CD4-positive, alpha-beta T cell treated with Interleukin-4 for 1 hour (primary cell): ENCODE measurements around the gene OMA1.

ENCODE experiments used
- DNase-seq, 2 donors: peaks; one replicate each; pipeline ENCODE4 v3.0.0-alpha.2; 2020 to 2022

The OMA1 gene

DNA sequence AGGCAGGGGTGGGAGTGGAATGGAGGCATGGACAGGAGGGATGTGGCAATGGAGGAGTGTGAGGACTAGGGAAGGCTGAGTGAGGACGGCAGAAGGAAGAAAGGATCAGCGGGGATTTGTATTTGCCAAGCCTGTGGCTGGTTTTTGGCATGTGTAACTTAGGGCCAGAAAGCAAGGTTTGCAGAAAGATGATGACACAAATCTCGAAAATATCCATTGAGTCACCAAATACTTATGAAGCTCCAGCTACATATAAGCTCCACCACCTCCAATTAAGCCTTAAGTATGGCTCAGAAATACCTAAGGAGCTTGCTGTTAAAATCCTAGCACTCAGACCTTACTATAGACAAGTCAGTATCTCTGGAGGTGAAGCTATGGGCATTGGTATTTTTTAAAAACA is 90.1 kb downstream of the OMA1 start:
- no peak for DNase-seq

- no peak for DNase-seq
Measured at GRCh38 chr1:58454807-58455206, 91.7 kb downstream of the OMA1 start.

DNA sequence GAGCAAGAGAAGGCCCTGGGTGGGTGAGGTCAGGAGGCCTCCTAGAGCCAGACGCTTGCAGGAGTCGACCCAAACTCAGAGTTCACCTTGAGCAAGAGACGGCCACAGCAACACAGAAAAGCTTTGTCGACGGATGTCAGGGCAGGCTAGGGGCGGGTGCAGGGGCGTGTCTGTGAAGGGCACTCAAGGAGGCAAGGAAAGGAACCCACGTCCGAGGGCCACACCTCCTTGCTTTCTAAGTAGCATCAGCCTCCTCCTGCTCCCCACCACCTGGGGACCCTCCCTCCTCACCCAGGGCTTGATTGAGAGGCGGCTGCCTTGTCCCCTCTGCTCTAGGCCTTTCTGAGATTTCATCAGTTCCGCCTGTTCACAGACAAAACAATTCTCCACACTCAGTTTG is 92.1 kb downstream of the OMA1 start:
- DNase-seq, result no peak

GRCh38 chr1:58451560-58452191 is 94.8 kb downstream of the OMA1 start:
- no peak for DNase-seq

- DNase-seq, result no peak
Measured at GRCh38 chr1:58447886-58448285, 98.6 kb downstream of the OMA1 start.

DNA sequence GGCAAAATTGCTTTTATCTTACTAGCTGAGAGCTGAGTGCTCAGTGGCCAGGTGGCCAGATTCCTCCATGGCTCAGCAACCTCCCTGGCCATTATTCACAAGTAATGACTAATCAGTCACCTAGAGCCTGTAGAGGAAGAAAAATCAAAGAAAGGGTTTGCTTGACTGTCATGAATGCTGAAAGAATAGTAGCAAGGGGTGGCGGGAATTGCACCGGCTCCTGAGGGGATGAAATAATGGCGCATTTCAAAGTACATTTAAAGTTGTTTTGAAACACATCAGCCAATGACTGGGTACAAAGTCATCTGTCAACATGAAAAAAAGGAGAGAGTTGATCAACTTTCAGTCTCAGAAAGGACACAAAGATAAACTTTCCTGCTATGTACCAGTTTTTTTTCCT is 99.5 kb downstream of the OMA1 start:
- DNase-seq, result no peak

DNA sequence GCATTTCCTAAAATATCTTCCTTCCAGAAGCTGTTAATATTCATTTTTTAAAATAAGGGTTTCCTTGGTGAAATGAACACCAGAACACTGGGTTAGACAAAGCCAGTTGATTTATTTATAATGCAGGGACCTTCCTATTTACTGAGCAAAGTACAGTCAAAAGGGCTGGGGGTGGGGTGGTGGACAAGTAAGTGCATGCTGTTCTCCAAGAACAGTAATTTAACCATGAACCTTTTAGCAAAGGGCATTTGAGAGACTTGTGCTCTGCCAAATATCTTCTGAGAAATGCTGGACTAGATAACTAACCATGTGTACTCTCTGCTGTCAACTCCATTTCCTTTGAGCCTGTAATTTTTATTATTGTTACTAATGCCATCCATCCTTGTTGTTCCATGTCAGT is 100.2 kb downstream of the OMA1 start:
- no peak for DNase-seq

DNA sequence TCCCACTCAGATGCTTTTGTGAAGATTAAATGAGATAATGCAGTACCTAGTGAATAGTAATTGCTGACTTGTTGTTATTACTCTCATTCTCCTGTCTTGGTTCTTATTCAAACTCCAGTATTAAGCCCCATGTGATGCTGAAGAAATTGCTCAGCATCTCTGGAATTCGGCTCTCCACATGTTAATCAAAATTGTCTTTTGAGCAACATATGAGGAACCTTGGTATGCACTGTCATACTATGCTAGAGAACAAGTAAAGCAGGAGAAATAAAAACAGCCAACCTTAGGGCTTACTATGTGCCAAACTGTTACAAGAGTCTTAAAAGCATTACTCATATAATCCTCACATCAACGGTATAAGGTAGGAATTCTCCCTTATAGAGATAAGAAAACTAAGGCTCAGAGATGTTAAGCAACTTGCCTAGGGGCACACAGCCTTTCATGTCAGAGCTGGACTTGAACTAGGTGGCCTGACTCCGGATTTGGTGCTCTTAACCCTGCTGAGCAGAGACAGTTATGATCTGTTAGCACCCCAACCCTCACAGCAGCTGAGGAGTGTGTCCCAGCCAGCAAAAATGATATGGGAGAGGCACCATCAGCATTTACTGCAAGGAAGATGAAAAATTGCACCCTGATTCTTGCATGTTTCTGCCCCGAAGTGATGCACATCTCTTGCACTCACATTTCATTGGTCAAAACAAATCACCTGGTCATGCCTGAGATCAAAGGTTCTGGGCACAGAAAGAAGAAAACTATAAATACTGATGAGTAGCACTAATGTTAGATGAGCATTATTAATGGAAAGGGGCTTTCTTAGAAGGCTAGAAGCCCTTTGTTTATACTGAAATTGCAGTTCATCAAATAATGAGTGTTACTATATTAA is 102.3 kb downstream of the OMA1 start:
- DNase-seq, result no peak

- no peak for DNase-seq
Measured at GRCh38 chr1:58442114-58442513, 104.4 kb downstream of the OMA1 start.

DNA sequence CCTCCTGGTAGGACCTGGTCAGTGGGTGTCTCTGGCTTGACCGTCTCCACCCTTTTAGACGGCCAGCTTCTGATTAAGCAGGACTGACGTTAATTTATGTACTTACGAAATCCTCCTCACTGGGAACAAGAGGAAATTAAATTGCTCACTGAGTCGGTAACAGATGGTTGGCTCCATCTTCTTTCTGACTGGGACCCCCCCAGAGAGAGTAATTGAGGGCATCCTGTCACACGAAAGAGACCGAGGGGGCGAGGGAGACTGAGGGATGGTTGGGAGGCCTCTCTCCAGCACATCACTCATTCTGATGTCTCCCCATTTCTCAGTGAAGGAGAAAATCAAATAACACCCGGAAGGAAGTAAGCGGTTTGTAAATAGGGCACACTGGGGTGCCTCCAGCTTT is 104.8 kb downstream of the OMA1 start:
- DNase-seq, result no peak

GRCh38 chr1:58440696-58441095 is 105.8 kb downstream of the OMA1 start:
- DNase-seq, result no peak

- DNase-seq, result no peak
Measured at GRCh38 chr1:58439946-58440345, 106.6 kb downstream of the OMA1 start.

DNA sequence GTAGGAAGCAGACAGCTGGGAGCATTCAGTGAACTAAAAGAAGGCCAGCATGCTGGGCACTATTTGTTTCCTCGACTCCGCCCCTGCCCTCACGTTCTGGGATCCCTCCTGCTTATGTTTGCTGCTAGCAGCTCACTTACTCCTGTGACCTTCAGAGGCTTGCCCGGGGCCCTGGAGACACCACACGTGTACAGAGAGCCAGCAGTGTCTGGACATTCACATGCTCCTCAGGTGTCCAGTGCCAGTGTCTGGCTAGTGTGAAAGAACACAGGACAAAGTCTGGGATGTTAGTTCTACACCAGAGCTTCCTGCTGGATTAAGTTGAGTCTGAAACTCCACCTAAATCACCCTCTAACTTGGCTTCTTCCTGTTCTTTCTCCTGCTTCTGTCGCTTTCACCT is 108.1 kb downstream of the OMA1 start:
- no peak for DNase-seq

- DNase-seq, result no peak
Measured at GRCh38 chr1:58437623-58438022, 108.9 kb downstream of the OMA1 start.

DNA sequence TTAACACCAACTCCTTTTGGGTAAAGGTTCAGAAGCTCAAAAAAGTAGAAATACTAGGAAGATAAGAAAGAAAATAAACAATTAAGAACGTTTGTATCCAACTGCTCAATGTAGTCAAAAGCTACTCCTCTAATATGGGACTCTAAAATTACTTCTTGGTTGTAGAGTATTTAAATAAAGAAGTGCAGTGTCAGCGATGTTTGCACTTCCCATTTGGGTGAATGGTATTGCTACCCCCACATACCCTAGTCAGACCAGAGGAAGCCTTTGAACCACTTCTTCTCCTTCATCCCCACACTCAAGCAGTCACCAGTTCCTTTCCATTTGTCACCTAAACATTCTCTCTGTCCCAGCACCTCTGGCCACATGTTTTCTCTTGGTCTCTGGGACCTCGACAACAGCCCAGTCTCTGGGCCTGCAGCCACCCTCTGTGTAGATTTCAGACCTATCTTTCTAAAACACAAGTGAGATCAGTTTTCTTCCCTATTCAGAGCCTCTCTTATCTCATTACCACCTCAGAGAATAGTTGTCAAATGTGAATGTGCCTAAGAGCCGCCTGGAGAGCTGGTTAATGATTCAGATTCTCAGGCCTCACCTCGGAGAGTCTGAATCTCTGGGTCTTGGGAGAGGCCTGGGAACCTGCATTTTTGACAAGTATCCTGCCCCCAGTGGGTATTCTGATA is 109.8 kb downstream of the OMA1 start:
- DNase-seq, result no peak

DNA sequence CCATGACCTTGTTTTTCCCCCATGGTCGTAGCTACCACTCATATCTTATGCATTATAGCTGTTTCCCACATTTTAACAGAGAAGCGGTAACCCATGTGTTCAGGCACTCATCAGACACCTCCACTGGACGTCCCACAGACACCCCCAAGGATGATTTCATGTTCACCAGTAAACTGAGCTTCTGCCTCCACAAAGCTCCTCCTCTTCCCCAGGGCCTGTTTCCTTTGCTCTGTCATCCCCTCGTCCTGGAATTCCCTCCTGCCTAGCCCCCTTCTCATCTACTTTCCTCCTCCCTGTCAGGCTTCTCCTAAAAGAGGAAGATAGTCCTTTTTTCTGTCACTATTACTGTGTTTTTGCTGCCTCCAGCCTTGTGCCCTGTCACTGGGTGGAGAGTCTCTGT is 111.2 kb downstream of the OMA1 start:
- no peak for DNase-seq

- no peak for DNase-seq
Measured at GRCh38 chr1:58434607-58435006, 111.9 kb downstream of the OMA1 start.

DNA sequence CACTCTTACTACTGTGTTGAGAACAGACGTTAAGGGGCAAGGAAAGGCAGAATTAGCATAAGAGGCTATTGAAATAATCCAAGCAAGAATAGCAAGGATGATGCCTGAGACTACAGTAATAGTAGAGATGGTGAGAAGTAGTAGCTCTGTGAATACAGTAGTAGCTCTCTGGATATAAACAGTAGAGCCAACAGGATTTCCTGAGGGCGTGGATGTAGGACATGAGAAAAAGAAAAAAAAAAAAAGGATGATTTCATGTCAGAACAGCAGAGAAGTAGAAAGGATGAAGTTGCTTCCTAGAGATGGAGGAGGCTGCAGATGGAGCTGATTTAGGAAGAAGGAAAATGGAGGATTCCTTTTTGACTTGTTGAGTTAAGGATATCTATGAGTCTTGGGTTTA is 112.3 kb downstream of the OMA1 start:
- DNase-seq, result no peak

DNA sequence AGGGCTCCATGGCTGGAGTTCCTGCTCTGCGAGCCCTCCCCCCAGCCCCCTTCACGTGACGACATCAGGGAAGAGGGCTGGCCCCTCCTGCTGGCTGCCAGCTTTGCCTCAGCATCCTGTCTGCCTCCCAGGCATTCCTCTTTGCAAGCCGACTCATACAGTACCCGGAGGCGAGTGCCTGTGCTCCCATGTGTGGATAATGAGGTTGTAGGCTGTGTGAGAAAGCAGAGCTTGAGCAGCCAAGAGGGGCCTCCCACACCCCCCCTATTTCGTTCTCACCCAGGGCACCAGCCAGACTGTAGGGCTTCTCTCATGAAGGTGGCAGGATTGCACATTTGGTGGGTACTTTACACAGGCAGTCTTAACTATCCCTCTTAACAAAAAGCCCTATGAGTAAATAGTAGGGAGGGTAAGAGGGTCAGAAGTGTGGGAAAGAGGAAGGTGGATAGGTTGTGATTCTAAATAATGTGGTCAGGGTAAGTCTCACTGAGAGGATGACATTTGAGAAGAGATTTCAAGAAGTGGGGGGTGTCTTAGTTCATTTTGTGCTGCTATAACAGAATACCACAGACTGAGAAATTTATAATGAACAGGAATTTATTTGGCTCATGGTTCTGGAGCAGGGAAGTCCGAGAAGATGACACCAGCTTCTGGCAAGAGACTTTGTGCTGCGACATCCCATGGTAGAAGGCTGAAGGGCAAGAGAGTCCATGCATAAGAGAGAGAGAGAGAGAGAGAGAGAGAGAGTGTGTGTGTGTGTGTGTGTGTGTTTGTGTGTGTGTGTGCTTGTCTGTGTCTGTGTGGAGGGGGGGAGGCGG is 113.5 kb downstream of the OMA1 start:
- DNase-seq, result no peak

GRCh38 chr1:58431901-58432620 is 114.5 kb downstream of the OMA1 start:
- DNase-seq, result no peak
